ENCODE results near the gene HGFAC.

DNA sequence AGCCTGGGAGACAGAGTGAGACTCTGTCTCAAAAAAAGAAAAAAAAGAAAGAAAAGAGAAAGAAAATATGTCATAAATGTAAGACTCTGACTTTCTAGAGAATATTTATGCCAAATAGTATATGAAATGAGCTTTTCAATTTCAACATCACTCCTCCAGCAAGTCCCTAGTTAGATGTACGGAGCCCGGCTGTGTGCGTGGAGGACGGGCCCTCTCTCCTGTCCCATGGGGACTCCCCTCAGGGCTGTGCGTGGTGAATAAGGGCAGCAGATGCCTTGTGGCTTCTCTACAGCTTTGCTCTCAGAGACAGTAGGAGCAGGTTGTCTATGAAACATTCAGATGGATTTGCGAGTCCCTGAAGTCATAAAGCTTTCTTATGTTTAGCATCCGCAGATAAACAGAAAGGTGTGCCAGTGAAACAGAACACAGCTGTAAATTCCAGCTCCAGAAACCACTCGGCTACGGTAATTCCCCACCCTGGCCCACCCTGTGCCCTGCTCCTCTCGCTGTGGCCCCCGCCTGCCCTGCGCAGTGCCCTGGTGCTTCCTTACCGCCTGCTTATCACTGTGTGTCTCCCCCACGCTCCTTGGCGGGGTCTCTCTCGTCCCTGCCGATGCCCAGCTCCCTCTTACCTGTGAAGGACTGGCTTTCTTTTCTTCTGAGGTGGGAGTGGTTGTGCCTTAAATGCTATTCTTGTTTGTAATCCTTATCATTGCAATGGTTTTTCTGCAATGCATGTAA is 13.9 kb upstream of the HGFAC start:
- TF ChIP-seq, protein P1, sequence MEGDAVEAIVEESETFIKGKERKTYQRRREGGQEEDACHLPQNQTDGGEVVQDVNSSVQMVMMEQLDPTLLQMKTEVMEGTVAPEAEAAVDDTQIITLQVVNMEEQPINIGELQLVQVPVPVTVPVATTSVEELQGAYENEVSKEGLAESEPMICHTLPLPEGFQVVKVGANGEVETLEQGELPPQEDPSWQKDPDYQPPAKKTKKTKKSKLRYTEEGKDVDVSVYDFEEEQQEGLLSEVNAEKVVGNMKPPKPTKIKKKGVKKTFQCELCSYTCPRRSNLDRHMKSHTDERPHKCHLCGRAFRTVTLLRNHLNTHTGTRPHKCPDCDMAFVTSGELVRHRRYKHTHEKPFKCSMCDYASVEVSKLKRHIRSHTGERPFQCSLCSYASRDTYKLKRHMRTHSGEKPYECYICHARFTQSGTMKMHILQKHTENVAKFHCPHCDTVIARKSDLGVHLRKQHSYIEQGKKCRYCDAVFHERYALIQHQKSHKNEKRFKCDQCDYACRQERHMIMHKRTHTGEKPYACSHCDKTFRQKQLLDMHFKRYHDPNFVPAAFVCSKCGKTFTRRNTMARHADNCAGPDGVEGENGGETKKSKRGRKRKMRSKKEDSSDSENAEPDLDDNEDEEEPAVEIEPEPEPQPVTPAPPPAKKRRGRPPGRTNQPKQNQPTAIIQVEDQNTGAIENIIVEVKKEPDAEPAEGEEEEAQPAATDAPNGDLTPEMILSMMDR (IDR thresholded peaks at IDR 0.05; ENCODE audit: poor library complexity, severe bottlenecking) = no peak
- no peak for TF ChIP-seq EZH2 (IDR thresholded peaks at IDR 0.05; ENCODE audit: borderline replicate concordance, insufficient read depth, low read length, poor library complexity, severe bottlenecking)

Measured in neural cell (in vitro differentiated cells).